Prostate gland (tissue), 2 donors: ENCODE data around the gene JDP2. TPM values are rescaled to one million over a fixed set of nuclear protein-coding genes. Genes with fewer than 3 reads are reported as not detected.

ENCODE experiments used
- DNase-seq: peaks from one replicate; pipeline ENCODE4 v3.0.0-alpha.2; 2019; ENCODE audit warnings: low spot score
- H3K27ac ChIP-seq, 2 donors: fragments of 200-600 bp; sonication (generic); 2 replicates each; pipeline ENCODE4 v1.5.1; 2017 to 2019
- H3K27me3 ChIP-seq: fragments of 200-600 bp; sonication (generic); replicated peaks from 2 replicates; pipeline ENCODE4 v1.5.1; 2019; ENCODE audit not compliant: insufficient read depth
- H3K36me3 ChIP-seq, 2 donors: fragments of 200-600 bp; sonication (generic); 1 replicate in 1 of 2; 2 replicates in 1 of 2; pipeline versions ENCODE4 v1.5.1 to v1.8.1; 2017 to 2019
- H3K4me1 ChIP-seq: fragments of 200-600 bp; sonication (generic); replicated peaks from 2 replicates; pipeline ENCODE4 v1.5.1; 2019
- H3K4me3 ChIP-seq, 2 donors: fragments of 200-600 bp; sonication (generic); 2 replicates each; pipeline ENCODE4 v1.5.1; 2017 to 2019
- H3K9me3 ChIP-seq: fragments of 200-600 bp; sonication (generic); 2 replicates; pipeline ENCODE4 v1.5.1; 2017
- CTCF ChIP-seq, 4 experiments: fragments of 200-600 bp in 2 of 4; fragments of 450-650 bp in 2 of 4; sonication (generic) in 2 of 4; IDR thresholded peaks; 1 replicate in 3 of 4; 2 replicates in 1 of 4; pipeline ENCODE4 v1.5.1; 2016 to 2019; ENCODE audit warnings: antibody characterized with exemption in 4 of 4, mild to moderate bottlenecking in 2 of 4, moderate library complexity in 2 of 4
- POLR2A ChIP-seq: fragments of 450-650 bp; IDR thresholded peaks from one replicate; pipeline ENCODE4 v1.6.1; 2016; ENCODE audit warnings: antibody characterized with exemption, mild to moderate bottlenecking
- POLR2AphosphoS5 ChIP-seq: sonication (generic); formaldehyde crosslinking; IDR thresholded peaks from one replicate; pipeline ENCODE4 v1.6.1; 2017; ENCODE audit warnings: antibody characterized with exemption
- WGBS: methylation state at CpG from one replicate; pipeline ENCODE4 v1.1.5; 2018; 5-methylcytosine and 5-hydroxymethylcytosine counted together
- intact Hi-C: fragments of 100-400 bp; cut with DNase I; formaldehyde crosslinking; loops from one replicate; pipeline ENCODE4 v1.14.2; 2022
- total RNA-seq, 2 donors: library from RNA; depleted of rRNA; stranded (reverse); fragments of >200 nt; gene quantifications; one replicate each; pipeline ENCODE4 v1.1.0, GENCODE V29; 2016

Gene JDP2
- total RNA-seq, 2 donors from 2014 or later = 27.1 to 34.0 TPM

- TF ChIP-seq POLR2AphosphoS5 = no peak
- no peak for TF ChIP-seq POLR2A
- TF ChIP-seq CTCF (IDR thresholded peaks at IDR 0.05) = no peak
- Histone ChIP-seq H3K27me3 (no peaks in the 10 kb centered on the region), H3K36me3 (no peaks in the 10 kb centered on the region), H3K4me3 (no peak overlapping the region), H3K4me1 (peaks cover 18% of the 10 kb centered on the region), H3K27ac (no peak overlapping the region), H3K9me3 (no peaks in the 10 kb centered on the region)
- intact Hi-C loops = no loop called here
- no peak for DNase-seq
- WGBS = 91% methylated on average over 3 of the region's 3 CpGs
Observed at GRCh38 chr14:75445963-75446362, 18.1 kb downstream of the JDP2 start.

GRCh38 chr14:75446447-75446846 is 18.6 kb downstream of the JDP2 start:
- no peak for TF ChIP-seq POLR2AphosphoS5
- TF ChIP-seq CTCF (IDR thresholded peaks at IDR 0.05) = no peak
- TF ChIP-seq POLR2A = no peak
- intact Hi-C loops = no loop called here
- H3K4me1 ChIP-seq = peaks cover 15% of the 10 kb centered on the region

GRCh38 chr14:75448209-75448608 is 20.4 kb downstream of the JDP2 start:
- no peak for TF ChIP-seq CTCF (IDR thresholded peaks at IDR 0.05)
- no peak for TF ChIP-seq POLR2A
- no peak for TF ChIP-seq POLR2AphosphoS5
- Histone ChIP-seq H3K4me1 (peaks cover 17% of the 10 kb centered on the region), H3K4me3 (no peak overlapping the region), H3K36me3 (no peaks in the 10 kb centered on the region), H3K27me3 (no peaks in the 10 kb centered on the region), H3K9me3 (no peaks in the 10 kb centered on the region), H3K27ac (no peak overlapping the region)
- intact Hi-C loops = no loop called here
- DNase-seq = no peak
- WGBS = 100% methylated on average over 1 of the region's 1 CpG

More at GRCh38 chr14:75446447-75446846, 18.6 kb downstream of the JDP2 start:
- no peaks in the 10 kb centered on the region for H3K36me3 ChIP-seq
- no peaks in the 10 kb centered on the region for H3K9me3 ChIP-seq
- no peak overlapping the region for H3K27ac ChIP-seq
- no peak for DNase-seq
- H3K27me3 ChIP-seq = no peaks in the 10 kb centered on the region
- H3K4me3 ChIP-seq = no peak overlapping the region

GRCh38 chr14:75449036-75449435 is 21.2 kb downstream of the JDP2 start:
- Histone ChIP-seq H3K27ac (peak overlapping the region in 1 of 2 donors; percentile 38), H3K36me3 (no peaks in the 10 kb centered on the region), H3K27me3 (no peaks in the 10 kb centered on the region), H3K4me1 (peaks cover 24% of the 10 kb centered on the region), H3K4me3 (no peak overlapping the region), H3K9me3 (no peaks in the 10 kb centered on the region)
- WGBS = 35% methylated on average over 2 of the region's 2 CpGs
- intact Hi-C loops = no loop called here
- no peak for DNase-seq
- TF ChIP-seq POLR2A (no peak), CTCF (IDR thresholded peaks at IDR 0.05) (no peak), POLR2AphosphoS5 (no peak)

GRCh38 chr14:75449696-75450095 is 21.9 kb downstream of the JDP2 start:
- no peak for TF ChIP-seq POLR2A
- peak; percentile 45 for TF ChIP-seq POLR2AphosphoS5
- TF ChIP-seq CTCF (IDR thresholded peaks at IDR 0.05) = no peak
- no peaks in the 10 kb centered on the region for H3K9me3 ChIP-seq
- 22% methylated on average over 4 of the region's 4 CpGs for WGBS
- H3K4me3 ChIP-seq = no peak overlapping the region
- no peak for DNase-seq
- H3K4me1 ChIP-seq = peaks cover 24% of the 10 kb centered on the region
- peak overlapping the region; percentile 3 to 38 for H3K27ac ChIP-seq
- intact Hi-C loops = no loop called here
- no peaks in the 10 kb centered on the region for H3K36me3 ChIP-seq
- no peaks in the 10 kb centered on the region for H3K27me3 ChIP-seq
